CD4-positive, alpha-beta T cell treated with Interleukin-1 beta for 1 hour (primary cell): ENCODE data around the gene UBE2I.

Experiments
- DNase-seq, 2 donors: peaks; one replicate each; pipeline ENCODE4 v3.0.0-alpha.2; 2020 to 2022

UBE2I gene

DNA sequence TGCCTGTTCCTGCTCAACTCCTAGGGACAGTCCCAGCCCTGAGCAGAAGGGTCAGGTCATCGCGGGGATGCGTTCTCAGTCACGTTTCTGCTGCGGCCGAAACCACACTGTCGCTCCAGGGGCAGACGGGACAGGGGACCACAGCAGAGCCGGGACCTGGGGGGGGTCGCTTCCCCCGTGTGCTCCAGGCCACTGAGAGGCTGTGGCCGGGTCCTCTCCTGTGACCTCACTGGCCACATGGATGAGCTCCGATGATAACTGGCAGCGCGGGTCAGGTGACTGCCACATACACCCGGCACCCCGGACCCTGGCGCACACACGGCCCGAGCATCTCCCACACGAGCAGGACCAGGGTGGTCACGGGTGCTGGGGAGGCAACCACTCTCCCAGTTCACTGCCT, 55.1 kb downstream of the UBE2I start:
- no peak for DNase-seq

- DNase-seq: no peak
Measured at GRCh38 chr16:1366060-1366711, 56.8 kb downstream of the UBE2I start.

DNA sequence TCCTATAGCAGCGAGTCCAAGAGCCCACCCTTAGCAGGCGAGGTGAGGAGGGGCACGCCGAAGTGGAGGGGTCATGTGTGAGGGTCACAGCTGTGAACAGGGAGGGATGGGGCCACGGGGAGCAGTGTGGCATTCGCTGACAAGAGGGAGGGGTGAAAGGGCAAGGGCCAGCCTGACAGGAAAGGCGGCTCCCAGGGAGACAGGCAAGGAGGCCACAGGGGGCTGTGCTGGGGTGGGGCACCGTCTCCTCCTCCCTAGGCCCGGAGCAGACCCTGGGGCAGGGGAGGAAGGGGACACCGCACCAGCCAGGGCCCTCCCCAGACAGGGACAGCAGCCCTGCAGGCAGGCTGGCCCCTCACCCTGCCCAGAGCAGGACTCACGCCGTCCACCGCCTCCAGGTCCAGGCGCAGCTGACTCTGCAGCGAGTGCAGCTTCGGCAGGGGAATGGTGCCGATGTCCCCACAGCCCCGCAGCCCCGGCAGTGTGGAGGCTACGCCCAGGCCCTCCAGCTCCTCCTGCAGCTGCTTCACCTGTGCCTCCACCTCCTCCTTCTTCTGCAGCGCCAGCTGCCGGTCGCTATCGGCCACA, 57.4 kb downstream of the UBE2I start:
- DNase-seq: no peak

- DNase-seq: no peak
Measured at GRCh38 chr16:1367486-1368174, 58.2 kb downstream of the UBE2I start.

- no peak for DNase-seq
Measured at GRCh38 chr16:1371054-1371978, 61.9 kb downstream of the UBE2I start.

DNA sequence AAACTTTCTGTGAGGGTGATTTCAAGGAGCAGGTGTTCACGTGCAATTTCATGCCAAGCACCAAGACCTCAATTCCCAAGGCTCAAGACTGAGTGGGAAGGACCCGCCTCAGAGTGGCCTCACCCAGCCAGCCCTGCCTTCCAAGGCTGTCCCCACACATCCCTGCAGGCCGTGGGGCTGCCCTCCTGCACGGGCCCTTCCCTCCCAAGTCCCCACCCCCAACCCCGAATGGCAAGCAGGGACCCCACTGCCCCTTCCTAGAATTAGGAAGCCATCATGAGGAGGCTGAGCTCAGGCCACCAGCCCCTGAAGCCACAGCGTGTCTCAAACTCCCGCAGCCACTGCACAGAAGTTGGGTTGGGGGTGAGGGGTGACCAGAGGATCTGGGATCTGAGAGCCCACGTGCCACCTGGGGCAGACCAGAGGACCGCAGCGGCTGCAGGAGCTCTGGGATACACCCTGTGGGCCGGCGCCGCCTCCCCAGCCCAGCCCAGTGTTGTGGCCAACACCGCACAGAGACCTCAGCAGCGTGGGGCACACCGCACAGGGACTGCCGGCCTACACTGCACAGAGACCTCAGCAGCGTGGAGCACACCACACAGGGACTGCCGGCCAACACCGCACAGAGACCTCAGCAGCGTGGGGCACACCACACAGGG, 63.0 kb downstream of the UBE2I start:
- no peak for DNase-seq

- DNase-seq: no peak
Measured at GRCh38 chr16:1374418-1375297, 65.2 kb downstream of the UBE2I start.

- no peak for DNase-seq
Measured at GRCh38 chr16:1375298-1375640, 65.8 kb downstream of the UBE2I start.

DNA sequence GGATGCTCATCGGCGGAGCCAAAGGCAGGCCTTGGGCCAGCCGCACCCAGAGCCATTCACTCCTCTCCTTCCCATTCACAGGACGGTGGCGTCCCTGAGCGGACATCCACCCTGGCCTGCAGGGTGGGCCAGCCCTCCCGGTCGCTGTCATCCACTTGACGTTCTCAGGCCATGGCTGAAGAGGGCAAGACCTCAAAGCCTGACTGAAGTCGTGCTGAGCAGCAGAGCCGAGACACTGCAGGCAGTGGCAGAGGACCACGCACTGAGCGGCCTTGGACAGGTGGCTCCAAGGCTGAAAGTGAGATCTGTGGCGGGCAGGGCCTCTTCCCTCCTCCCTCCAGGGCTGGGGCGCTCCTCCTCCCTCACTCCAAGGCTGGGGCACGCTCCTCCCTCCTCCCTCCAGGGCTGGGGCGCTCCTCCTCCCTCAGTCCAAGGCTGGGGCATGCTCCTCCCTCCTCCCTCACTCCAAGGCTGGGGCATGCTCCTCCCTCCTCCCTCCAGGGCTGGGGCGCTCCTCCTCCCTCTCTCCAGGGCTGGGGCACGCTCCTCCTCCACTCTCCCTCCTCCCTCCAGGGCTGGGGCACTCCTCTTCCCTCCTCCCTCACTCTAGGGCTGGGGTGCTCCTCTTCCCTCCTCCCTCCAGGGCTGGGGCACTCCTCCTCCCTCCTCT, 66.4 kb downstream of the UBE2I start:
- DNase-seq: no peak
